Chondrocyte (in vitro differentiated cells): ENCODE results near the gene STAC. TPM values are rescaled to one million over a fixed set of nuclear protein-coding genes. Genes with fewer than 3 reads are reported as not detected.
"Not testable (repeated sequence)": the region's sequence is repeated elsewhere in the genome, so short reads cannot be mapped to it uniquely, and the experiment has no call there.

Experiments
- DNase-seq: peaks from one replicate; pipeline ENCODE4 v3.0.0; 2021; ENCODE audit warnings: mixed read lengths, low spot score
- H3K27ac Mint-ChIP-seq: one replicate; pipeline ENCODE4 v1.8.0; 2021; ENCODE audit warnings: mild to moderate bottlenecking, moderate library complexity, mixed read lengths; ENCODE audit not compliant: unreplicated experiment
- H3K27me3 Mint-ChIP-seq: 2 replicates; pipeline ENCODE4 v1.8.0; 2021; ENCODE audit warnings: low read depth, mixed read lengths
- H3K36me3 Mint-ChIP-seq: 2 replicates; pipeline ENCODE4 v1.8.0; 2021; ENCODE audit warnings: low read depth, mixed read lengths
- H3K4me1 Mint-ChIP-seq: 2 replicates; pipeline ENCODE4 v1.8.0; 2021; ENCODE audit warnings: low read depth, mild to moderate bottlenecking, mixed read lengths
- H3K4me3 Mint-ChIP-seq: one replicate; pipeline ENCODE4 v1.8.0; 2021; ENCODE audit warnings: mild to moderate bottlenecking, moderate library complexity, mixed read lengths; ENCODE audit not compliant: unreplicated experiment
- H3K9me3 Mint-ChIP-seq: 2 replicates; pipeline ENCODE4 v1.8.0; 2021; ENCODE audit warnings: low read depth, mixed read lengths
- CTCF ChIP-seq: fragments of 200-600 bp; sonication (generic); IDR thresholded peaks from 2 replicates; pipeline ENCODE4 v1.5.0; 2021; ENCODE audit warnings: antibody characterized with exemption, mild to moderate bottlenecking, moderate library complexity
- total RNA-seq: library from RNA; stranded (reverse); gene quantifications from 3 replicates; pipeline ENCODE4 v1.2.1, GENCODE V29; 2021

The STAC gene
- total RNA-seq, 1 donor from 2014 or later: 0.07 TPM

DNA sequence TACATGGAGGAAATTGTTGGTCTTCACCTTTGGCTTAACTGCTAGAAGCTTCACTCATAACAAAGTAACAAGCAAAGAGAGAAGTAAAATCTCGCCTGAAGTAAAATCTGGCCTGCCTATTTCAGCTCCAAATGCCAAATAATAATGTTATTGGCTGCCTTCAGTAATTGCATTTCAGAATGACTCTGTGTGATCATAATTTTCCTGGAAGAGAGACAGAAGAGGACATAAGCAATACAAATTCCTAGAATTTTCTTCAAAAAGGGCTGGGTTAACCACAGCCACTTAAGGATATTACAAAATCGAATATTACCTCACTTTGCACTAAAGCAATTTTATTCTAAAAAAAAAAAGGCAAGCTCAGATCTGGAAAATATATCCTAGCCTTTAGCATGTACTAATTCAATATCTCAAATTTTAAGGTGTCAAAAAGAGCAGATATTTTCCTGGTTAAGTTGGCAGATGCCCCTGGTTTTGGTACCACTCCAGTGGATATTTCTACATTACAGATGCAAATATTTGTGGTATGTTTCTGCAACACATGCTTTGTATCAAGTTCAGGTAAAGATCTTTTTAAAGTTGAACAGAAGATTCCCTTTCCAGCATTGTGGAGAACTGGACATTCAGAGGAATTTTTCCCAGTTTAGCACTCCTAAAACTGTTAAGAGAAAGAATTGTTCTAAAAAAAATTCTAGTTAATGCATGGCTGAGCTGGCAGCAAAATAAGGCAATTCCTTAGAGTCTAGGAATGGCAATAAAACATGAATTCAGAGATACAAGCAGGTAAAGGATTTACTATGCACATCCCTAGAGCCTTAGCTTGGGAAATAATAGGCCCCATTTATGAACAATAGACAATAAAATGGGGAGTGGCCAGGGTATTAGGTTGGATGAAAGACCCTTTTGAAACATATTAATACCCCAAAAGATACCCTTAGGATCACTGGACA is 116.7 kb downstream of the STAC start:
- H3K27me3 Mint-ChIP-seq: peaks cover 5% of the 10 kb centered on the region
- H3K36me3 Mint-ChIP-seq: no peaks in the 10 kb centered on the region
- no peak overlapping the region for H3K4me3 Mint-ChIP-seq
- no peak for DNase-seq
- no peaks in the 10 kb centered on the region for H3K4me1 Mint-ChIP-seq
- no peak overlapping the region for H3K27ac Mint-ChIP-seq
- TF ChIP-seq CTCF: no peak
- no peaks in the 10 kb centered on the region for H3K9me3 Mint-ChIP-seq

DNA sequence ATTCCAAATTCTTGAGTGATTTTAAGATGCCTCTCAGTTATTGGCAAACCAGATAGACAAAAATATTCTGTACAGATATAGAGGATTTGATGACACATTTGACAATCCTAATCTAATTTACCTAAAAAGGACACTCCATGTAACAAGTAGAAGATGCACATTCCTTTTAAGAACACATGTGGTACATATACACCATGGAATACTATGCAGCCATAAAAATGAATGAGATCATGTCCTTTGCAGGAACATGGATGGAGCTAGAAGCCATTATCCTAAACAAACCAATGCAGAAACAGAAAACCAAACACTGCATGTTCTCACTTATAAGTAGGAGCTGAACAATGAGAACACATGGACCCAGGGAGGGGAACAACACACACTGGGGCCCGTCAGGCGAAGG is 119.7 kb downstream of the STAC start:
- H3K9me3 Mint-ChIP-seq, H3K27ac Mint-ChIP-seq, H3K27me3 Mint-ChIP-seq, H3K4me3 Mint-ChIP-seq, H3K36me3 Mint-ChIP-seq, H3K4me1 Mint-ChIP-seq, DNase-seq: not testable (repeated sequence)

- Mint-ChIP-seq H3K36me3 (no peaks in the 10 kb centered on the region), H3K4me3 (no peak overlapping the region), H3K27ac (no peak overlapping the region), H3K9me3 (peaks cover 8% of the 10 kb centered on the region), H3K27me3 (peaks cover 9% of the 10 kb centered on the region), H3K4me1 (no peaks in the 10 kb centered on the region)
- DNase-seq: no peak
- no peak for TF ChIP-seq CTCF
These were observed 121.3 kb downstream of the STAC start for GRCh38 chr3:36501616-36502015.

DNA sequence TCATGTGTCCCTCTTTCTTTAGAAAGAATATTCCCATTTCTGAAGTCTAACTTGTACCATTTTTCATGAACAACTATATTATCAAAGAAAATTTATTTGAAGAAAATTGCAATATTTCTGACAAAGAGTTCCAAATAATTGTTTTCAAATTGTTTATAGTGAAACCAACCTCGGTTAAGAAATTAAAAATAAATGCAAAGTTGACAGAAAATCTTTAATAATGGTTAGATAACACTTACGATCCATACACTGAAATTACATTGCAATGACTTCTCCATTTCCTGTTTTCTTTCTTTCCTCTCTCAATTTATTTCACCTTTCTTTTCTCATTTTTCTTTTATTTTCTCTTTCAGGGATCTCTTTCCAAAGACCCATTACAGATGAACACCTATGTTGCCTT is 125.1 kb downstream of the STAC start:
- no peaks in the 10 kb centered on the region for H3K4me1 Mint-ChIP-seq
- peaks cover 12% of the 10 kb centered on the region for H3K9me3 Mint-ChIP-seq
- DNase-seq: no peak
- H3K27me3 Mint-ChIP-seq: peaks cover 13% of the 10 kb centered on the region
- no peak for TF ChIP-seq CTCF
- no peak overlapping the region for H3K27ac Mint-ChIP-seq
- no peak overlapping the region for H3K4me3 Mint-ChIP-seq
- H3K36me3 Mint-ChIP-seq: no peaks in the 10 kb centered on the region

- H3K36me3 Mint-ChIP-seq: no peaks in the 10 kb centered on the region
- H3K4me1 Mint-ChIP-seq: no peaks in the 10 kb centered on the region
- TF ChIP-seq CTCF: no peak
- no peak for DNase-seq
- peaks cover 4% of the 10 kb centered on the region for H3K9me3 Mint-ChIP-seq
- no peak overlapping the region for H3K27ac Mint-ChIP-seq
- H3K27me3 Mint-ChIP-seq: peaks cover 13% of the 10 kb centered on the region
- H3K4me3 Mint-ChIP-seq: no peak overlapping the region
These were observed 131.6 kb downstream of the STAC start for GRCh38 chr3:36511791-36512486.
